HepG2 (cell line): Measurements from ENCODE around the gene ABL2. TPM values are rescaled to one million over a fixed set of nuclear protein-coding genes. Genes with fewer than 3 reads are reported as not detected.
A peak's percentile ranks its signal among the peaks of the same experiment; 100 is the strongest.

Source experiments
- BHLHE40 ChIP-seq: IDR thresholded peaks from 2 replicates; pipeline ENCODE4 v1.6.1; 2011; ENCODE audit warnings: low read length, improper control_type of control experiment
- ETV6 ChIP-seq: sonication (generic); formaldehyde crosslinking; conservative IDR thresholded peaks from 2 replicates; pipeline ENCODE4 v1.4.0; 2020; ENCODE audit warnings: missing genetic modification reagents
- HCFC1 ChIP-seq: fragments of 150-350 bp; IDR thresholded peaks from 2 replicates; pipeline ENCODE4 v1.6.1; 2014; ENCODE audit warnings: low read depth, low read length
- HDAC6 ChIP-seq: fragments of 200-600 bp; sonication (generic); IDR thresholded peaks from 2 replicates; pipeline ENCODE4 v1.7.0; 2017; ENCODE audit warnings: mild to moderate bottlenecking, antibody characterized with exemption, low read length, low read depth
- HOXA5 ChIP-seq: sonication (generic); formaldehyde crosslinking; IDR thresholded peaks from 2 replicates; pipeline ENCODE4 v1.4.0; 2020; ENCODE audit warnings: missing genetic modification reagents
- KDM2A ChIP-seq: sonication (generic); formaldehyde crosslinking; IDR thresholded peaks from 2 replicates; pipeline ENCODE4 v1.4.0; 2020; ENCODE audit warnings: low read depth, missing genetic modification reagents, borderline replicate concordance
- KDM5A ChIP-seq: fragments of 200-600 bp; sonication (generic); IDR thresholded peaks from 2 replicates; pipeline ENCODE4 v1.7.0; 2018; ENCODE audit warnings: antibody characterized with exemption, mild to moderate bottlenecking, low read length, borderline replicate concordance
- MATR3 ChIP-seq: sonication (generic); formaldehyde crosslinking; IDR thresholded peaks from 2 replicates; pipeline ENCODE4 v1.4.0; 2020; ENCODE audit warnings: missing genetic modification reagents
- POLR2A ChIP-seq, 2 experiments: IDR thresholded peaks; 2 replicates each; pipeline ENCODE4 v1.6.1; 2011; ENCODE audit warnings: low read depth in 2 of 2, low read length in 2 of 2, mild to moderate bottlenecking in 1 of 2, moderate library complexity in 1 of 2; ENCODE audit not compliant: insufficient read depth in 1 of 2
- RBAK ChIP-seq: sonication (generic); formaldehyde crosslinking; IDR thresholded peaks from 2 replicates; pipeline ENCODE4 v1.5.1; 2020; ENCODE audit warnings: mild to moderate bottlenecking, missing genetic modification reagents
- REXO4 ChIP-seq: sonication (generic); formaldehyde crosslinking; IDR thresholded peaks from 2 replicates; pipeline ENCODE4 v1.8.0; 2022; ENCODE audit warnings: missing genetic modification reagents, mild to moderate bottlenecking, borderline replicate concordance
- SKI ChIP-seq: fragments of 450-650 bp; IDR thresholded peaks from one replicate; pipeline ENCODE4 v1.6.1; 2018; ENCODE audit warnings: mild to moderate bottlenecking; ENCODE audit not compliant: partially characterized antibody
- SMARCE1 ChIP-seq: fragments of 450-650 bp; IDR thresholded peaks from 2 replicates; pipeline ENCODE4 v1.6.1; 2017; ENCODE audit warnings: borderline replicate concordance
- SRSF4 ChIP-seq: fragments of 200-400 bp; formaldehyde crosslinking; IDR thresholded peaks from one replicate; pipeline ENCODE4 v1.6.1; 2018; ENCODE audit warnings: mild to moderate bottlenecking, low read depth, low read length, moderate library complexity; ENCODE audit not compliant: poor library complexity, severe bottlenecking
- ZBED4 ChIP-seq: sonication (generic); formaldehyde crosslinking; IDR thresholded peaks from 2 replicates; pipeline ENCODE4 v1.4.0; 2020; ENCODE audit warnings: missing genetic modification reagents, borderline replicate concordance
- ZBTB38 ChIP-seq: sonication (generic); formaldehyde crosslinking; IDR thresholded peaks from 2 replicates; pipeline ENCODE4 v1.5.1; 2020; ENCODE audit warnings: mild to moderate bottlenecking, missing genetic modification reagents
- ZFP36L1 ChIP-seq: sonication (generic); formaldehyde crosslinking; IDR thresholded peaks from 2 replicates; pipeline ENCODE4 v1.8.0; 2022; ENCODE audit warnings: mild to moderate bottlenecking, missing genetic modification reagents, moderate library complexity
- ZFP90 ChIP-seq: sonication (generic); formaldehyde crosslinking; IDR thresholded peaks from 2 replicates; pipeline ENCODE4 v1.8.0; 2022; ENCODE audit warnings: missing genetic modification reagents, mild to moderate bottlenecking, inconsistent platforms, borderline replicate concordance
- ZNF121 ChIP-seq: sonication (generic); formaldehyde crosslinking; IDR thresholded peaks from 2 replicates; pipeline ENCODE4 v1.5.0; 2020; ENCODE audit warnings: mild to moderate bottlenecking, missing genetic modification reagents
- ZNF326 ChIP-seq: sonication (generic); formaldehyde crosslinking; IDR thresholded peaks from 2 replicates; pipeline ENCODE4 v1.4.0; 2020; ENCODE audit warnings: missing genetic modification reagents, borderline replicate concordance
- ZNF335 ChIP-seq: sonication (generic); formaldehyde crosslinking; IDR thresholded peaks from 2 replicates; pipeline ENCODE4 v1.4.0; 2020; ENCODE audit warnings: missing genetic modification reagents
- ZNF350 ChIP-seq: sonication (generic); formaldehyde crosslinking; IDR thresholded peaks from 2 replicates; pipeline ENCODE4 v1.4.0; 2020; ENCODE audit warnings: mild to moderate bottlenecking, low read depth, missing genetic modification reagents, borderline replicate concordance
- ZNF562 ChIP-seq: sonication (generic); formaldehyde crosslinking; IDR thresholded peaks from 2 replicates; pipeline ENCODE4 v1.8.0; 2022; ENCODE audit warnings: missing genetic modification reagents, borderline replicate concordance
- ZNF572 ChIP-seq: sonication (generic); formaldehyde crosslinking; IDR thresholded peaks from 2 replicates; pipeline ENCODE4 v1.5.1; 2020; ENCODE audit warnings: mild to moderate bottlenecking, missing genetic modification reagents
- ZNF629 ChIP-seq: sonication (generic); formaldehyde crosslinking; conservative IDR thresholded peaks from 2 replicates; pipeline ENCODE4 v1.5.0; 2020; ENCODE audit warnings: missing genetic modification reagents
- polyA plus RNA-seq, 8 experiments: library from polyadenylated mRNA; depleted of rRNA in 3 of 8; stranded (reverse) in 7 of 8; unstranded in 1 of 8; fragments of >200 nt; fragmentation: Illumina TruSeq in 4 of 8; extraction: Trizol in 4 of 8; gene quantifications; 2 replicates each; pipeline versions ENCODE4 v1.2.1 to v1.2.3, GENCODE V29; 2011 to 2016; ENCODE audit warnings: low read depth in 4 of 8, missing spikeins in 1 of 8, mixed read lengths in 1 of 8; ENCODE audit not compliant: insufficient read depth in 1 of 8
- total RNA-seq, 5 experiments: library from RNA; depleted of rRNA; stranded (reverse); fragments of >200 nt; fragmentation: Illumina TruSeq; extraction: Trizol; gene quantifications; 2 replicates each; pipeline ENCODE4 v1.2.3, GENCODE V29; 2016; ENCODE audit warnings: low read depth in 1 of 5
- TF ChIP-seq, protein P1 (sequence below): sonication (generic); formaldehyde crosslinking; IDR thresholded peaks from 2 replicates; pipeline ENCODE4 v1.4.0; 2020; ENCODE audit warnings: mild to moderate bottlenecking, missing genetic modification reagents

The ABL2 gene
- total and polyA plus RNA-seq, 2 of the 13 experiments (the other 11 are each of a cell fraction or from before 2014, with no cell fraction given): 5.8 to 6.0 TPM

- TF ChIP-seq, protein P1, sequence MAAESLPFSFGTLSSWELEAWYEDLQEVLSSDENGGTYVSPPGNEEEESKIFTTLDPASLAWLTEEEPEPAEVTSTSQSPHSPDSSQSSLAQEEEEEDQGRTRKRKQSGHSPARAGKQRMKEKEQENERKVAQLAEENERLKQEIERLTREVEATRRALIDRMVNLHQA (CRISPR knock-in tag): no peak
- no peak for TF ChIP-seq SMARCE1
- no peak for TF ChIP-seq ETV6 (CRISPR knock-in tag)
- no peak for TF ChIP-seq MATR3 (CRISPR knock-in tag)
- no peak for TF ChIP-seq SRSF4
- TF ChIP-seq ZBTB38: peak; percentile 43; the same call in 1 of the 2 replicates
- TF ChIP-seq ZBED4 (CRISPR knock-in tag): no peak
- no peak for TF ChIP-seq KDM5A
- 0 out of 2 replicates have a peak, but pooled peaks have one; percentile 49 for TF ChIP-seq ZNF335
- TF ChIP-seq POLR2A (IDR thresholded peaks at IDR 0.05; ENCODE audit: insufficient read depth in 1 of 2, low read depth in 2 of 2, low read length in 2 of 2): peak in 1 of 2 experiments; percentile 19; a peak in 1 of 4 replicates
- peak; percentile 69; the same call in 1 of the 2 replicates for TF ChIP-seq HOXA5 (CRISPR knock-in tag)
- TF ChIP-seq ZNF629 (CRISPR knock-in tag): no peak
- TF ChIP-seq ZFP36L1 (CRISPR knock-in tag): no peak
- TF ChIP-seq BHLHE40: peak; percentile 78
- TF ChIP-seq ZNF572: no peak
- TF ChIP-seq HCFC1: no peak
- TF ChIP-seq SKI: peak; percentile 71
- no peak for TF ChIP-seq ZNF562 (CRISPR knock-in tag)
- no peak for TF ChIP-seq ZNF121 (CRISPR knock-in tag)
- no peak for TF ChIP-seq ZFP90 (CRISPR knock-in tag)
- TF ChIP-seq RBAK (CRISPR knock-in tag): no peak
- no peak for TF ChIP-seq ZNF326 (CRISPR knock-in tag)
- TF ChIP-seq KDM2A: peak; percentile 67; the same call in 1 of the 2 replicates
- TF ChIP-seq REXO4: no peak
- TF ChIP-seq ZNF350 (CRISPR knock-in tag): 0 out of 2 replicates have a peak, but pooled peaks have one; percentile 43
- TF ChIP-seq HDAC6: no peak
Observed at GRCh38 chr1:179091691-179092165, 137.7 kb downstream of the ABL2 start (continued).
